Activated CD4-positive, alpha-beta memory T cell treated with anti-CD3 and anti-CD28 coated beads for 36 hours (primary cell): Measurements from ENCODE around the gene TC2N. TPM values are rescaled to one million over a fixed set of nuclear protein-coding genes. Genes with fewer than 3 reads are reported as not detected.
"Not testable (repeated sequence)": the region's sequence is repeated elsewhere in the genome, so short reads cannot be mapped to it uniquely, and the experiment has no call there.

Experiments used
- CTCF ChIA-PET: fragments of 350-600 bp; sonication (Branson Sonifier 250); formaldehyde crosslinking; loops from one replicate; lab custom pipeline; 2021; ENCODE audit warnings: antibody characterized with exemption, inconsistent platforms; lab: Charles Lee
- POLR2A ChIA-PET: fragments of 350-600 bp; sonication (Branson Sonifier 250); formaldehyde crosslinking; loops from one replicate; lab custom pipeline; 2021; ENCODE audit warnings: antibody characterized with exemption; lab: Charles Lee
- DNase-seq: peaks from one replicate; pipeline ENCODE4 v3.0.0-alpha.2; 2020
- H3K27ac Mint-ChIP-seq: one replicate; pipeline ENCODE4 v1.8.0; 2021; ENCODE audit warnings: mixed read lengths
- H3K27me3 Mint-ChIP-seq: one replicate; pipeline ENCODE4 v1.8.0; 2021; ENCODE audit warnings: mixed read lengths
- H3K36me3 Mint-ChIP-seq: one replicate; pipeline ENCODE4 v1.8.0; 2021; ENCODE audit warnings: mixed read lengths
- H3K4me1 Mint-ChIP-seq: one replicate; pipeline ENCODE4 v1.8.0; 2021; ENCODE audit warnings: low read depth, mixed read lengths
- H3K4me3 Mint-ChIP-seq: one replicate; pipeline ENCODE4 v1.8.0; 2021; ENCODE audit warnings: mild to moderate bottlenecking, mixed read lengths
- H3K9me3 Mint-ChIP-seq: one replicate; pipeline ENCODE4 v1.8.0; 2021; ENCODE audit warnings: mixed read lengths
- intact Hi-C: fragments of 100-400 bp; cut with micrococcal nuclease; formaldehyde crosslinking; loops from one replicate; pipeline ENCODE4 v1.15.1; 2023
- total RNA-seq, 2 experiments: library from RNA; stranded (reverse); gene quantifications; one replicate each; pipeline ENCODE4 v1.2.3, GENCODE V29; 2021

The TC2N gene
- total RNA-seq, 2 experiments from 2014 or later, result 44.9 to 46.6 TPM

- intact Hi-C loops, result no loop called here
- peaks cover 61% of the 10 kb centered on the region for H3K4me1 Mint-ChIP-seq
- ChIA-PET CTCF (no interaction called here), POLR2A (interaction anchor here (0.6 kb wide), 1 partner anchor 223 kb away, joined by 3 read pairs; no protein-coding TSS in a partner anchor)
- no peak overlapping the region for H3K4me3 Mint-ChIP-seq
- H3K36me3 Mint-ChIP-seq, result no peaks in the 10 kb centered on the region
- no peak overlapping the region for H3K27ac Mint-ChIP-seq
- no peaks in the 10 kb centered on the region for H3K27me3 Mint-ChIP-seq
- H3K9me3 Mint-ChIP-seq, result no peaks in the 10 kb centered on the region
- no peak for DNase-seq
These were observed 8.4 kb upstream of the TC2N start for GRCh38 chr14:91875525-91876286.

- Mint-ChIP-seq H3K27me3 (no peaks in the 10 kb centered on the region), H3K4me3 (peak overlapping the region; percentile 69), H3K36me3 (no peaks in the 10 kb centered on the region), H3K4me1 (peaks cover 74% of the 10 kb centered on the region), H3K27ac (peak overlapping the region; percentile 83), H3K9me3 (no peaks in the 10 kb centered on the region)
- ChIA-PET CTCF (interaction anchor here (0.6 to 1.6 kb wide), 5 partner anchors 19 to 550 kb away, joined by 3 to 7 read pairs (median 3); no protein-coding TSS in a partner anchor), POLR2A (interaction anchor here (0.9 to 1.8 kb wide), 3 partner anchors 15 to 38 kb away, joined by 3 to 8 read pairs (median 3); no protein-coding TSS in a partner anchor)
- peak; percentile 89 for DNase-seq
- intact Hi-C loops, result loop anchor here (1.0 to 5.0 kb wide), 10 partner anchors 9 to 626 kb away; partner anchors contain the start of gene CCDC88C
These were observed 6.4 kb upstream of the TC2N start for GRCh38 chr14:91873471-91874415.

DNA sequence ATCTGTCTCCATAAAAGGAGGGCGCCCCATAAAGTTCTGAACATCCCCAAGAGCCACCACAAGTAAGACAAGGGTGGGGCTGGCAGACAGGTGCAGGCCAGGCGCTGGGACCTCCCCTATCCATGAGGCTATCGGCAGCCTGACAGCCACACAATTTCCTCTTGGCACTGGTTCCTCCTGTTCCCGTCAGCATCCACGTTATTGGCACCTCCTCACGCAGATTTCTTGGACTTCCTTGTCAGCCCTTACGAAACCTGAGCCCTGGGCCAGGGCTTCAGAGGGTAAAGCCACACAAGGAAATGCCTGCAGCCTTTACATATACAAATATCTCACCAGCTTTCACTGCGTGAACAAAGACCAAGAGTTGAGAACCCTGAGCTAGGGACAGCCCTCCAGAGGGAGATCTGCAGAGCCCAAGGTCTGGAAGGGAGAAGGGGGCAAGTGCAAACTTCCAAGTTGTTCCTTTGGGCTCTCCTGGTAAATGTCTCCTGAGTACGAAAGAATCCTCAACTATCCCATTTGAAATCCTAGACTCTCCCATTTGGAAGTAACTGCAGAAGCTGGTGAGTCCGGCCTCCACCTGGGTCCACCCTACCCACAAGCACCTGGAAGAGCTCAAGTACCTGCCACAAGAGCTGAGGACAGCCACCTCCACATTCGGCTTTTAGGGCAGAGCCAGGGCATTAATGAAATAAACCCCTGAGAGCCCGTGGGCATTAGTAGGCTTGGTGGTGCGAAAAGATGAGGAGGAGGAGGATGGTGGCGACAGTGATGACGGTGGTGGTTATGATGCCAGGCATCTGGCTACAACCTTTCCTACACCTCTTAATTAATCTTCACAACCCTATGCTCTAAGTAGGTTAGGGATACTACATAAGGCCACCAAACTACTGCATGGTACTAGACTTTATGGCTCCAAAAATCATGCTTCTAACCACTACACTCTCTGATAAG lies 5.5 kb upstream of the TC2N start:
- Mint-ChIP-seq H3K36me3 (no peaks in the 10 kb centered on the region), H3K9me3 (no peaks in the 10 kb centered on the region), H3K4me1 (peaks cover 80% of the 10 kb centered on the region), H3K4me3 (peak overlapping the region; percentile 69), H3K27ac (peak overlapping the region; percentile 83), H3K27me3 (no peaks in the 10 kb centered on the region)
- DNase-seq, result peak; percentile 43
- intact Hi-C loops, result loop anchor here (1.0 to 5.0 kb wide), 10 partner anchors 8 to 625 kb away; partner anchors contain the start of gene CCDC88C
- ChIA-PET POLR2A (interaction anchor here (0.9 to 1.8 kb wide), 4 partner anchors 10 to 37 kb away, joined by 3 to 8 read pairs (median 3); no protein-coding TSS in a partner anchor), CTCF (interaction anchor here (0.7 to 1.6 kb wide), 8 partner anchors 20 to 1473 kb away, joined by 3 to 7 read pairs (median 3); no protein-coding TSS in a partner anchor)

DNA sequence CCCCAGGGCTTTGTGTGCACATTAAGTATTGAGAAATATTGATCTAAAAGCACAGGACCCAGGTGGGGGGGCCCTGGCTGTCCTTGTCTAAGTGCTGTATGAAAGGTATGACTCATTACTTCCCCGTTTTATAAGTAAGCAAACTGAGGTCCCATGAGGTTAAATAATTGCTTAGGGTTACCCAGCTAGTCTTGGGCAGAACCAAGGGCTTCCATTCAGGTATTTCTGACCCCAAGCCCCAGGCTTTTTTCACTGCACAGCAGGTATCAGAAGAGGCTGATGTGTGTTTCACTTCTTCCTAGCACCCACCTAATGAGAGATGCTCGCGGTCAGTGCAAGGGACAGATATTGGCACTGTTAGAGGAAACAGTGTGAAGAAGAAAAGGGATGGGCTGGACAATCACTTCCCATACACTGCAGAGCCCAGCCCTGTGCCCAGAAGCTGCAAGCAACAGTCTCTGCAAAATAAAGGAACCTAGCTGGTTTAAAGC lies 4.7 kb upstream of the TC2N start:
- Mint-ChIP-seq H3K27ac (peak overlapping the region; percentile 83), H3K9me3 (no peaks in the 10 kb centered on the region), H3K4me1 (peaks cover 88% of the 10 kb centered on the region), H3K4me3 (peak overlapping the region; percentile 69), H3K27me3 (no peaks in the 10 kb centered on the region), H3K36me3 (no peaks in the 10 kb centered on the region)
- peak; percentile 69 for DNase-seq
- intact Hi-C loops, result loop anchor here (2.0 to 5.0 kb wide), 8 partner anchors 13 to 625 kb away; partner anchors contain the start of gene CCDC88C
- CTCF ChIA-PET, result interaction anchor here (1.0 to 1.4 kb wide), 4 partner anchors 20 to 1472 kb away, joined by 3 read pairs; no protein-coding TSS in a partner anchor
- POLR2A ChIA-PET, result interaction anchor here (1.0 to 1.5 kb wide), 2 partner anchors 9 to 37 kb away, joined by 3 read pairs; no protein-coding TSS in a partner anchor

DNA sequence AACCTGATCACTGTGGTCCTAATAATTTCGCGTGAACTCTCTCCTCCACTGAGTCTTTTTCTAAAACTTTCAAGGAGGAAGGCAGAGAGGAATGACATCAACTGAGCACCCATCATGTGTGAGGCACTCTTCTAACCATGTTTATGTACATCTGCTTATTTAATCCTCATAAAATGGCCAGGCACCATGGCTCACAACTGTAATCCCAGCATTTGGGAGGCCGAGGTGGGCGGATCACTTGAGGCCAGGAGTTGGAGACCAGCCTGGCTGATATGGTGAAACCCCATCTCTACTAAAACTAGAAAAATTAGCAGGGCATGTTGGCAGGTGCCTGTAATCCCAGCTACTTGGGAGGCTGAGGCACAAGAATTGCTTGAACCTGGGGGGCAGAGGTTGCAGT lies 4.1 kb upstream of the TC2N start:
- H3K4me1 Mint-ChIP-seq, result peaks cover 94% of the 10 kb centered on the region
- POLR2A ChIA-PET, result not testable (repeated sequence)

DNA sequence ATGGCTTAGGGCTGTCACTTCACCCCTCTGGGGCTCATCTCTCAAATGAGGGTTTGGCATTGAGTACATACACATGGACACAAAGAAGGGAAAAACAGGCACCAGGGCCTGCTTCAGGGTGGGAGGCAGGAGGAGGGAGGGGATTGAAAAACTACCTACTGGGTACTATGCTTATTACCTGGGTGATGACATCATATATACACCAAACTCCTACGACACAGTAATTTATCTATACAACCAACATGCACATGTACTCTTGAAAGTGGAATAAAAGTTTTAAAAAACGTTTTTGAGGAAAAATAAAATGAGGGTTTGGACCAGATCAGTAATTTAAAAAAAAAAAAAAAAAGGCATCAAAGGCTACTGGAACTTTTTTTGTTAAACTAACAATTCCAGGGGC lies 3.6 kb upstream of the TC2N start:
- CTCF ChIA-PET, result no interaction called here
- Mint-ChIP-seq H3K36me3 (no peaks in the 10 kb centered on the region), H3K4me3 (peak overlapping the region; percentile 55), H3K4me1 (peaks cover 98% of the 10 kb centered on the region), H3K9me3 (no peaks in the 10 kb centered on the region), H3K27ac (peak overlapping the region; percentile 86), H3K27me3 (no peaks in the 10 kb centered on the region)
- intact Hi-C loops, result loop anchor here (5.0 kb wide), 7 partner anchors 41 to 624 kb away; partner anchors contain the start of gene CCDC88C
- POLR2A ChIA-PET, result no interaction called here
- DNase-seq, result no peak

More for the DNA sequence above, 4.1 kb upstream of the TC2N start:
- CTCF ChIA-PET, result interaction anchor here (1.4 kb wide), 1 partner anchor 21 kb away, joined by 3 read pairs; no protein-coding TSS in a partner anchor
- not testable (repeated sequence) for H3K27me3 Mint-ChIP-seq, DNase-seq, H3K36me3 Mint-ChIP-seq, H3K9me3 Mint-ChIP-seq, H3K4me3 Mint-ChIP-seq
- H3K27ac Mint-ChIP-seq, result peak overlapping the region; percentile 83
- intact Hi-C loops, result loop anchor here (5.0 kb wide), 7 partner anchors 41 to 624 kb away; partner anchors contain the start of gene CCDC88C

- Mint-ChIP-seq H3K27me3 (no peaks in the 10 kb centered on the region), H3K4me3 (peak overlapping the region; percentile 55), H3K4me1 (peaks cover 95% of the 10 kb centered on the region), H3K36me3 (peaks cover under 1% of the 10 kb centered on the region), H3K9me3 (no peaks in the 10 kb centered on the region), H3K27ac (peak overlapping the region; percentile 86)
- CTCF ChIA-PET, result interaction anchor here (1.5 kb wide), 1 partner anchor 12 kb away, joined by 3 read pairs; no protein-coding TSS in a partner anchor
- intact Hi-C loops, result loop anchor here (5.0 kb wide), 7 partner anchors 42 to 623 kb away; partner anchors contain the start of gene CCDC88C
- POLR2A ChIA-PET, result interaction anchor here (1.0 kb wide), 1 partner anchor 21 kb away, joined by 3 read pairs; no protein-coding TSS in a partner anchor
- peak; percentile 77 for DNase-seq
These were observed 2.7 kb upstream of the TC2N start for GRCh38 chr14:91870001-91870400.

DNA sequence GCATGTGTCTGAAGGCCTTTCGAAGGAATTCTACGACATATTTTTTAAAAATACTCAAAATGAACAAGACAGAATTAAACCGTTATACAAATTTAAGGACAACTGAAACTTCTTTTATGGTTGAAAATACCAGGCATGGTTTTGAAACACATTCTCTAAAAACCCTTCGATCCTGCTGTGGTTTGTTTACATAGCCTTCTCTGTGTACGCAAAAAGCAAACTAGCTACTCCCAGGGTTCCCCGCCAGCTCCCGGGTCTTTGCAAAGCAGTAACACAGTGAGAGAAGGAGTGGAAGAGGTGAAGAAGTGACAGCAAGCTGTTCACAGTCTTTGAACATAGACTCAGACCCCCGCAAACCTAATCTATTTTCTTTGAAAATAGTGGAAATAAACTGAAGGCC lies 2.2 kb upstream of the TC2N start:
- DNase-seq, result no peak
- Mint-ChIP-seq H3K27ac (peak overlapping the region; percentile 86), H3K27me3 (no peaks in the 10 kb centered on the region), H3K4me3 (peak overlapping the region; percentile 55), H3K36me3 (peaks cover 1% of the 10 kb centered on the region), H3K4me1 (peaks cover 95% of the 10 kb centered on the region), H3K9me3 (no peaks in the 10 kb centered on the region)
- CTCF ChIA-PET, result interaction anchor here (0.6 to 1.5 kb wide), 2 partner anchors 11 to 42 kb away, joined by 3 to 4 read pairs; no protein-coding TSS in a partner anchor
- intact Hi-C loops, result loop anchor here (10.0 kb wide), 2 partner anchors 475 to 1485 kb away; no protein-coding TSS in a partner anchor
- POLR2A ChIA-PET, result interaction anchor here (1.0 kb wide), 1 partner anchor 21 kb away, joined by 3 read pairs; no protein-coding TSS in a partner anchor

GRCh38 chr14:91866511-91867295 lies 633 bp downstream of the TC2N start:
- no peak for DNase-seq
- no peaks in the 10 kb centered on the region for H3K9me3 Mint-ChIP-seq
- CTCF ChIA-PET, result interaction anchor here (1.1 to 2.5 kb wide), 3 partner anchors 8 to 31 kb away, joined by 4 to 8 read pairs (median 5); no protein-coding TSS in a partner anchor
- peak overlapping the region; percentile 87 for H3K4me3 Mint-ChIP-seq
- H3K27ac Mint-ChIP-seq, result peak overlapping the region; percentile 94
- peaks cover 92% of the 10 kb centered on the region for H3K4me1 Mint-ChIP-seq
- POLR2A ChIA-PET, result interaction anchor here (0.7 to 1.9 kb wide), 7 partner anchors 8 to 370 kb away, joined by 3 to 7 read pairs (median 3); partner anchors contain the start of gene TRIP11
- peaks cover 3% of the 10 kb centered on the region for H3K36me3 Mint-ChIP-seq
- intact Hi-C loops, result loop anchor here (1.0 to 10.0 kb wide), 7 partner anchors 8 to 1482 kb away; partner anchors contain the start of gene PPP4R3A
- no peaks in the 10 kb centered on the region for H3K27me3 Mint-ChIP-seq
